ENCODE data around the gene MSI2. TPM values are rescaled to one million over a fixed set of nuclear protein-coding genes. Genes with fewer than 3 reads are reported as not detected.

Gene MSI2
- total RNA-seq, 1 donor from 2014 or later = 21.1 TPM

- TF ChIP-seq, protein P1, sequence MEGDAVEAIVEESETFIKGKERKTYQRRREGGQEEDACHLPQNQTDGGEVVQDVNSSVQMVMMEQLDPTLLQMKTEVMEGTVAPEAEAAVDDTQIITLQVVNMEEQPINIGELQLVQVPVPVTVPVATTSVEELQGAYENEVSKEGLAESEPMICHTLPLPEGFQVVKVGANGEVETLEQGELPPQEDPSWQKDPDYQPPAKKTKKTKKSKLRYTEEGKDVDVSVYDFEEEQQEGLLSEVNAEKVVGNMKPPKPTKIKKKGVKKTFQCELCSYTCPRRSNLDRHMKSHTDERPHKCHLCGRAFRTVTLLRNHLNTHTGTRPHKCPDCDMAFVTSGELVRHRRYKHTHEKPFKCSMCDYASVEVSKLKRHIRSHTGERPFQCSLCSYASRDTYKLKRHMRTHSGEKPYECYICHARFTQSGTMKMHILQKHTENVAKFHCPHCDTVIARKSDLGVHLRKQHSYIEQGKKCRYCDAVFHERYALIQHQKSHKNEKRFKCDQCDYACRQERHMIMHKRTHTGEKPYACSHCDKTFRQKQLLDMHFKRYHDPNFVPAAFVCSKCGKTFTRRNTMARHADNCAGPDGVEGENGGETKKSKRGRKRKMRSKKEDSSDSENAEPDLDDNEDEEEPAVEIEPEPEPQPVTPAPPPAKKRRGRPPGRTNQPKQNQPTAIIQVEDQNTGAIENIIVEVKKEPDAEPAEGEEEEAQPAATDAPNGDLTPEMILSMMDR (IDR thresholded peaks at IDR 0.05; ENCODE audit: insufficient read depth, low read length, severe bottlenecking) = no peak
- Histone ChIP-seq H3K36me3 (ENCODE audit: control insufficient read depth, insufficient read depth, low read length) (no peaks in the 10 kb centered on the region), H3K4me3 (ENCODE audit: low read depth, low read length) (no peak overlapping the region), H3K27me3 (ENCODE audit: control insufficient read depth, insufficient read depth, low read length) (no peaks in the 10 kb centered on the region)
- FAIRE-seq (no peak), DNase-seq (ENCODE audit: low read depth) (no peak)
These were observed 395.1 kb downstream of the MSI2 start for GRCh38 chr17:57651451-57651850.

GRCh38 chr17:57651996-57652395 is 395.7 kb downstream of the MSI2 start:
- Histone ChIP-seq H3K27me3 (ENCODE audit: control insufficient read depth, insufficient read depth, low read length) (no peaks in the 10 kb centered on the region), H3K36me3 (ENCODE audit: control insufficient read depth, insufficient read depth, low read length) (no peaks in the 10 kb centered on the region), H3K4me3 (ENCODE audit: low read depth, low read length) (no peak overlapping the region)
- TF ChIP-seq, protein P1 (IDR thresholded peaks at IDR 0.05; ENCODE audit: insufficient read depth, low read length, severe bottlenecking) = no peak
- DNase-seq (ENCODE audit: low read depth) = no peak
- no peak for FAIRE-seq

DNA sequence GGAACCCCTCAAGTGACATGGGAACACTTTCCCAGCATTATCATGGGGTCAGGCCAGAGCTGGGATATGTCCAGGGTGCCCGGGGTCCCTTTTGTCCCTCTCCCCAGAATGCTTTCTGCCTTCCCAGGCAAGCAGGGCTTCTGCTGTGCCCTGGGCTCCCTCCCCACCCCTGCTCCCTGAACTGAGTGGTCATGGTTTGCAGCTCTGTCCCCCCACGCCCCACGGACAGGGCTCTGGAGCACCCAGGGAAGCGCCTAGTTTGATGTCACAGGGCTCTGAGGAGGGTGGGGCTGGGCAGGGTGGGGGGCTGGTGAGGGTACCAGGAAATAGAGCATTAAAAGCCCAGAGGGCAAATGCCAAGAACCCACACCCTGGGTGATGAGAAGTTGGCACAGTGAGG is 396.5 kb downstream of the MSI2 start:
- TF ChIP-seq, protein P1 (IDR thresholded peaks at IDR 0.05; ENCODE audit: insufficient read depth, low read length, severe bottlenecking) = no peak
- H3K36me3 ChIP-seq (ENCODE audit: control insufficient read depth, insufficient read depth, low read length) = no peaks in the 10 kb centered on the region
- FAIRE-seq = no peak

GRCh38 chr17:57653279-57653678 is 397.0 kb downstream of the MSI2 start:
- no peak for DNase-seq (ENCODE audit: low read depth)

More for the DNA sequence above, 396.5 kb downstream of the MSI2 start:
- Histone ChIP-seq H3K27me3 (ENCODE audit: control insufficient read depth, insufficient read depth, low read length) (no peaks in the 10 kb centered on the region), H3K4me3 (ENCODE audit: low read depth, low read length) (no peak overlapping the region)
- no peak for DNase-seq (ENCODE audit: low read depth)

GRCh38 chr17:57654040-57654775 is 397.9 kb downstream of the MSI2 start:
- Histone ChIP-seq H3K4me3 (ENCODE audit: low read depth, low read length) (no peak overlapping the region), H3K27me3 (ENCODE audit: control insufficient read depth, insufficient read depth, low read length) (no peaks in the 10 kb centered on the region), H3K36me3 (ENCODE audit: control insufficient read depth, insufficient read depth, low read length) (no peaks in the 10 kb centered on the region)
- TF ChIP-seq, protein P1 (IDR thresholded peaks at IDR 0.05; ENCODE audit: insufficient read depth, low read length, severe bottlenecking) = no peak
- FAIRE-seq (peak; percentile 36), DNase-seq (ENCODE audit: low read depth) (no peak)

More at GRCh38 chr17:57653279-57653678, 397.0 kb downstream of the MSI2 start:
- no peak for FAIRE-seq
- H3K27me3 ChIP-seq (ENCODE audit: control insufficient read depth, insufficient read depth, low read length) = no peaks in the 10 kb centered on the region
- H3K4me3 ChIP-seq (ENCODE audit: low read depth, low read length) = no peak overlapping the region
- TF ChIP-seq, protein P1 (IDR thresholded peaks at IDR 0.05; ENCODE audit: insufficient read depth, low read length, severe bottlenecking) = no peak
- H3K36me3 ChIP-seq (ENCODE audit: control insufficient read depth, insufficient read depth, low read length) = no peaks in the 10 kb centered on the region

GRCh38 chr17:57655553-57655952 is 399.2 kb downstream of the MSI2 start:
- H3K27me3 ChIP-seq (ENCODE audit: control insufficient read depth, insufficient read depth, low read length) = no peaks in the 10 kb centered on the region
- no peak overlapping the region for H3K4me3 ChIP-seq (ENCODE audit: low read depth, low read length)
- no peaks in the 10 kb centered on the region for H3K36me3 ChIP-seq (ENCODE audit: control insufficient read depth, insufficient read depth, low read length)
- DNase-seq (ENCODE audit: low read depth) (peak; percentile 52), FAIRE-seq (peak; percentile 86)
- TF ChIP-seq, protein P1 (IDR thresholded peaks at IDR 0.05; ENCODE audit: insufficient read depth, low read length, severe bottlenecking) = no peak

Measured in bronchial epithelial cell (primary cell).